Cardiac muscle cell (in vitro differentiated cells and primary cell): ENCODE measurements around the gene SYF2. TPM values are rescaled to one million over a fixed set of nuclear protein-coding genes. Genes with fewer than 3 reads are reported as not detected.
"Not testable (repeated sequence)": the region's sequence is repeated elsewhere in the genome, so short reads cannot be mapped to it uniquely, and the experiment has no call there.

Source experiments
- DNase-seq, 2 donors: peaks; one replicate each; pipeline versions ENCODE4 v3.0.0 to v3.0.0-alpha.2; 2010 to 2017; ENCODE audit warnings: low read depth in 1 of 2, low spot score in 1 of 2
- H3K27ac ChIP-seq: fragments of 200-600 bp; sonication (generic); 2 replicates; pipeline ENCODE4 v1.5.1; 2016
- H3K27me3 ChIP-seq: fragments of 200-600 bp; sonication (generic); 2 replicates; pipeline ENCODE4 v1.6.0; 2016; ENCODE audit warnings: control low read depth
- H3K36me3 ChIP-seq: fragments of 200-600 bp; sonication (generic); 2 replicates; pipeline ENCODE4 v1.5.1; 2016; ENCODE audit warnings: control low read depth
- H3K4me1 ChIP-seq: fragments of 200-600 bp; sonication (generic); 2 replicates; pipeline ENCODE4 v1.8.1; 2017; ENCODE audit warnings: low read depth, mild to moderate bottlenecking, mixed run types
- H3K4me3 ChIP-seq: fragments of 200-600 bp; sonication (generic); 2 replicates; pipeline ENCODE4 v1.5.1; 2016; ENCODE audit warnings: mild to moderate bottlenecking
- H3K9me3 ChIP-seq: fragments of 200-600 bp; sonication (generic); 2 replicates; pipeline ENCODE4 v1.5.1; 2017; ENCODE audit warnings: low read depth, mild to moderate bottlenecking, control low read depth
- CTCF ChIP-seq: IDR thresholded peaks from 2 replicates; pipeline ENCODE4 v1.5.1; 2012; ENCODE audit warnings: low read depth, mild to moderate bottlenecking, low read length
- polyA plus RNA-seq: library from polyadenylated mRNA; unstranded; fragments of >200 nt; fragmentation: Nextera tagmentation; extraction: Ambion mirVana; gene quantifications from 2 replicates; pipeline ENCODE4 v1.2.1, GENCODE V29; 2016
- total RNA-seq: library from RNA; depleted of rRNA; stranded (reverse); fragments of >200 nt; gene quantifications from 2 replicates; pipeline ENCODE4 v1.2.3, GENCODE V29; 2016

Gene SYF2
- total and polyA plus RNA-seq, 2 experiments from 2014 or later = 44.6 to 50.0 TPM

GRCh38 chr1:25239681-25240541, 7.6 kb upstream of the SYF2 start:
- no peaks in the 10 kb centered on the region for H3K27me3 ChIP-seq
- DNase-seq = peak; percentile 91 to 94
- peak overlapping the region; percentile 79 for H3K27ac ChIP-seq
- peaks cover 8% of the 10 kb centered on the region for H3K4me1 ChIP-seq
- no peaks in the 10 kb centered on the region for H3K9me3 ChIP-seq
- peak overlapping the region; percentile 44 for H3K4me3 ChIP-seq
- peaks cover 37% of the 10 kb centered on the region for H3K36me3 ChIP-seq
- peak; percentile 56 for TF ChIP-seq CTCF

- Histone ChIP-seq H3K36me3 (peaks cover 18% of the 10 kb centered on the region), H3K9me3 (no peaks in the 10 kb centered on the region), H3K27ac (peak overlapping the region; percentile 41), H3K4me3 (no peak overlapping the region), H3K4me1 (peaks cover 8% of the 10 kb centered on the region), H3K27me3 (no peaks in the 10 kb centered on the region)
- DNase-seq = no peak
- no peak for TF ChIP-seq CTCF
Measured at GRCh38 chr1:25238046-25238445, 5.7 kb upstream of the SYF2 start.

- not testable (repeated sequence) for DNase-seq, H3K27ac ChIP-seq, H3K27me3 ChIP-seq, H3K36me3 ChIP-seq, H3K9me3 ChIP-seq, H3K4me3 ChIP-seq
- H3K4me1 ChIP-seq = peaks cover 13% of the 10 kb centered on the region
Measured at GRCh38 chr1:25236261-25236660, 4.0 kb upstream of the SYF2 start.

GRCh38 chr1:25235411-25235810, 3.1 kb upstream of the SYF2 start:
- not testable (repeated sequence) for H3K27ac ChIP-seq, H3K36me3 ChIP-seq, H3K9me3 ChIP-seq, DNase-seq, H3K4me3 ChIP-seq, H3K4me1 ChIP-seq, H3K27me3 ChIP-seq

GRCh38 chr1:25232866-25233784, 823 bp upstream of the SYF2 start:
- peak; percentile 76 to 90 for DNase-seq
- TF ChIP-seq CTCF = no peak
- Histone ChIP-seq H3K27ac (peak overlapping the region; percentile 89), H3K4me3 (peak overlapping the region; percentile 80), H3K36me3 (peaks cover 15% of the 10 kb centered on the region), H3K4me1 (peaks cover 6% of the 10 kb centered on the region), H3K9me3 (no peaks in the 10 kb centered on the region), H3K27me3 (no peaks in the 10 kb centered on the region)

- no peak for DNase-seq
- H3K36me3 ChIP-seq = peaks cover 66% of the 10 kb centered on the region
Measured at GRCh38 chr1:25223471-25223870, 8.8 kb downstream of the SYF2 start.

More at GRCh38 chr1:25223471-25223870, 8.8 kb downstream of the SYF2 start:
- no peak overlapping the region for H3K4me3 ChIP-seq
- TF ChIP-seq CTCF = no peak
- no peaks in the 10 kb centered on the region for H3K4me1 ChIP-seq
- H3K27me3 ChIP-seq = no peaks in the 10 kb centered on the region
- H3K27ac ChIP-seq = no peak overlapping the region
- no peaks in the 10 kb centered on the region for H3K9me3 ChIP-seq
